CD4-positive, alpha-beta memory T cell (primary cell): ENCODE results near the gene MYO18A. TPM values are rescaled to one million over a fixed set of nuclear protein-coding genes. Genes with fewer than 3 reads are reported as not detected.

Experiments
- CTCF ChIA-PET: fragments of 350-600 bp; sonication (Branson Sonifier 250); formaldehyde crosslinking; loops from one replicate; lab custom pipeline; 2021; ENCODE audit warnings: inconsistent platforms; ENCODE audit not compliant: partially characterized antibody; lab: Charles Lee
- POLR2A ChIA-PET: fragments of 350-600 bp; sonication (Branson Sonifier 250); formaldehyde crosslinking; loops from one replicate; lab custom pipeline; 2021; ENCODE audit not compliant: partially characterized antibody; lab: Charles Lee
- DNase-seq, 5 donors: peaks; one replicate each; pipeline versions ENCODE4 v3.0.0 to v3.0.0-alpha.2; 2020 to 2022; ENCODE audit warnings: mixed read lengths in 1 of 5
- H3K27ac ChIP-seq: one replicate; pipeline ENCODE4 v1.7.0; 2013; ENCODE audit warnings: low read depth, low read length
- H3K27me3 ChIP-seq: 2 replicates; pipeline ENCODE4 v1.7.0; 2013; ENCODE audit warnings: mild to moderate bottlenecking, low read length, moderate library complexity; ENCODE audit not compliant: insufficient read depth
- H3K36me3 ChIP-seq: 2 replicates; pipeline ENCODE4 v1.7.0; 2013; ENCODE audit warnings: mild to moderate bottlenecking, low read length, moderate library complexity; ENCODE audit not compliant: insufficient read depth
- H3K4me1 ChIP-seq: 2 replicates; pipeline ENCODE4 v1.7.0; 2013; ENCODE audit warnings: mild to moderate bottlenecking, low read length, moderate library complexity; ENCODE audit not compliant: insufficient read depth
- H3K4me3 ChIP-seq, 2 donors: one replicate each; pipeline ENCODE4 v1.7.0; 2013; ENCODE audit warnings: low read length in 2 of 2, mild to moderate bottlenecking in 1 of 2
- H3K9me3 ChIP-seq, 2 donors: one replicate each; pipeline ENCODE4 v1.7.0; 2013; ENCODE audit warnings: low read length in 2 of 2, control low read depth in 1 of 2; ENCODE audit not compliant: control insufficient read depth in 1 of 2
- H3K27ac Mint-ChIP-seq, 7 donors: one replicate each; pipeline ENCODE4 v1.8.0; 2020 to 2021; ENCODE audit warnings: mixed read lengths in 7 of 7, mild to moderate bottlenecking in 6 of 7, inconsistent platforms in 3 of 7, moderate library complexity in 3 of 7
- H3K27me3 Mint-ChIP-seq, 2 donors: one replicate each; pipeline ENCODE4 v1.8.0; 2020 to 2021; ENCODE audit warnings: mixed read lengths in 2 of 2
- H3K36me3 Mint-ChIP-seq, 2 donors: one replicate each; pipeline ENCODE4 v1.8.0; 2020 to 2021; ENCODE audit warnings: mixed read lengths in 2 of 2, inconsistent platforms in 1 of 2, mild to moderate bottlenecking in 1 of 2
- H3K4me1 Mint-ChIP-seq, 4 donors: one replicate each; pipeline ENCODE4 v1.8.0; 2020 to 2021; ENCODE audit warnings: mixed read lengths in 4 of 4, mild to moderate bottlenecking in 1 of 4
- H3K4me3 Mint-ChIP-seq, 8 donors: one replicate each; pipeline ENCODE4 v1.8.0; 2020 to 2021; ENCODE audit warnings: mixed read lengths in 8 of 8, mild to moderate bottlenecking in 7 of 8, moderate library complexity in 6 of 8, inconsistent platforms in 3 of 8
- H3K9me3 Mint-ChIP-seq, 8 donors: one replicate each; pipeline ENCODE4 v1.8.0; 2020 to 2021; ENCODE audit warnings: mixed read lengths in 8 of 8, mild to moderate bottlenecking in 5 of 8, inconsistent platforms in 3 of 8, moderate library complexity in 1 of 8
- intact Hi-C: fragments of 100-400 bp; cut with micrococcal nuclease; formaldehyde crosslinking; loops from one replicate; pipeline ENCODE4 v1.15.1; 2023
- polyA plus RNA-seq, 2 donors: library from polyadenylated mRNA; unstranded; fragments of 300-500 nt; fragmentation: Illumina TruSeq; gene quantifications; one replicate each; pipeline ENCODE4 v1.2.3, GENCODE V29; 2021
- total RNA-seq, 2 experiments: library from RNA; stranded (reverse); gene quantifications; one replicate each; pipeline ENCODE4 v1.2.3, GENCODE V29; 2021

Gene MYO18A
- total and polyA plus RNA-seq, 4 experiments from 2014 or later: 6.0 to 136 (median 89.5) TPM

GRCh38 chr17:29045026-29045425, 135.2 kb downstream of the MYO18A start:
- ChIA-PET POLR2A (no interaction called here), CTCF (no interaction called here)
- intact Hi-C loops: no loop called here
- no peak for DNase-seq
- H3K27me3 ChIP-seq: no peaks in the 10 kb centered on the region
- Mint-ChIP-seq H3K4me3 (no peak overlapping the region), H3K9me3 (peaks cover 0 to 3% (median 0%) of the 10 kb centered on the region in 8 donors), H3K27me3 (peaks cover 10 to 18% of the 10 kb centered on the region in 2 donors), H3K4me1 (no peaks in the 10 kb centered on the region), H3K36me3 (no peaks in the 10 kb centered on the region), H3K27ac (no peak overlapping the region)
- H3K9me3 ChIP-seq: no peaks in the 10 kb centered on the region
- H3K4me3 ChIP-seq: no peak overlapping the region
- H3K27ac ChIP-seq: no peak overlapping the region
- no peaks in the 10 kb centered on the region for H3K4me1 ChIP-seq
- H3K36me3 ChIP-seq: no peaks in the 10 kb centered on the region

GRCh38 chr17:29043539-29044145, 136.6 kb downstream of the MYO18A start:
- POLR2A ChIA-PET: no interaction called here
- Mint-ChIP-seq H3K36me3 (no peaks in the 10 kb centered on the region), H3K9me3 (peaks cover 0 to 3% (median 0%) of the 10 kb centered on the region in 8 donors), H3K4me3 (no peak overlapping the region), H3K27ac (no peak overlapping the region), H3K4me1 (no peaks in the 10 kb centered on the region), H3K27me3 (peaks cover 7 to 8% of the 10 kb centered on the region in 2 donors)
- DNase-seq: no peak
- H3K4me3 ChIP-seq: no peak overlapping the region
- intact Hi-C loops: no loop called here
- H3K4me1 ChIP-seq: no peaks in the 10 kb centered on the region
- no peak overlapping the region for H3K27ac ChIP-seq
- H3K9me3 ChIP-seq: no peaks in the 10 kb centered on the region
- H3K27me3 ChIP-seq: no peaks in the 10 kb centered on the region
- CTCF ChIA-PET: no interaction called here
- no peaks in the 10 kb centered on the region for H3K36me3 ChIP-seq

- H3K4me3 ChIP-seq: no peak within 1 kb of the TSS
- no peaks in the 10 kb centered on the region for H3K4me1 Mint-ChIP-seq
- no peaks in the 10 kb centered on the region for H3K9me3 ChIP-seq
- H3K27me3 ChIP-seq: no peaks in the 10 kb centered on the region
- H3K4me1 ChIP-seq: no peaks in the 10 kb centered on the region
- no peak within 1 kb of the TSS for H3K4me3 Mint-ChIP-seq
- POLR2A ChIA-PET: no interaction called here
- H3K36me3 ChIP-seq: no peaks in the 10 kb centered on the region
- no peak within 1 kb of the TSS for H3K27ac ChIP-seq
- peaks cover 0 to 3% (median 0%) of the 10 kb centered on the region in 8 donors for H3K9me3 Mint-ChIP-seq
- CTCF ChIA-PET: no interaction called here
- peaks cover 6 to 7% of the 10 kb centered on the region in 2 donors for H3K27me3 Mint-ChIP-seq
- no peak within 1 kb of the TSS for H3K27ac Mint-ChIP-seq
- H3K36me3 Mint-ChIP-seq: no peaks in the 10 kb centered on the region
- no peak for DNase-seq
- intact Hi-C loops: no loop called here
These were observed 137.3 kb downstream of the MYO18A start, which contains the start of gene PIPOX for GRCh38 chr17:29042679-29043538. TSS of gene PIPOX (plus strand) at chr17:29043141. CDS start at chr17:29043226, 85 bp downstream.

- Histone ChIP-seq H3K27me3 (no peaks in the 10 kb centered on the region), H3K36me3 (no peaks in the 10 kb centered on the region), H3K27ac (no peak overlapping the region), H3K4me3 (no peak overlapping the region), H3K4me1 (no peaks in the 10 kb centered on the region), H3K9me3 (no peaks in the 10 kb centered on the region)
- no peak overlapping the region for H3K4me3 Mint-ChIP-seq
- intact Hi-C loops: no loop called here
- no peak overlapping the region for H3K27ac Mint-ChIP-seq
- H3K27me3 Mint-ChIP-seq: peaks cover 4 to 5% of the 10 kb centered on the region in 2 donors
- POLR2A ChIA-PET: no interaction called here
- DNase-seq: no peak
- no peaks in the 10 kb centered on the region for H3K4me1 Mint-ChIP-seq
- no peaks in the 10 kb centered on the region for H3K36me3 Mint-ChIP-seq
- CTCF ChIA-PET: no interaction called here
- H3K9me3 Mint-ChIP-seq: peaks cover 0 to 3% (median 0%) of the 10 kb centered on the region in 8 donors
These were observed 138.0 kb downstream of the MYO18A start for GRCh38 chr17:29042026-29042678.

- H3K36me3 ChIP-seq: no peaks in the 10 kb centered on the region
- intact Hi-C loops: no loop called here
- no peaks in the 10 kb centered on the region for H3K9me3 ChIP-seq
- CTCF ChIA-PET: no interaction called here
- H3K4me3 ChIP-seq: no peak overlapping the region
- DNase-seq: no peak
- Mint-ChIP-seq H3K9me3 (peaks cover 0 to 3% (median 0%) of the 10 kb centered on the region in 8 donors), H3K27me3 (peaks cover 2 to 5% of the 10 kb centered on the region in 2 donors), H3K4me1 (no peaks in the 10 kb centered on the region), H3K4me3 (no peak overlapping the region), H3K27ac (no peak overlapping the region), H3K36me3 (no peaks in the 10 kb centered on the region)
- H3K4me1 ChIP-seq: no peaks in the 10 kb centered on the region
- no peaks in the 10 kb centered on the region for H3K27me3 ChIP-seq
- no peak overlapping the region for H3K27ac ChIP-seq
- POLR2A ChIA-PET: no interaction called here
These were observed 138.6 kb downstream of the MYO18A start for GRCh38 chr17:29041571-29041970.

GRCh38 chr17:29041091-29041490, 139.1 kb downstream of the MYO18A start:
- CTCF ChIA-PET: no interaction called here
- Mint-ChIP-seq H3K9me3 (peaks cover 0 to 3% (median 0%) of the 10 kb centered on the region in 8 donors), H3K27ac (no peak overlapping the region), H3K36me3 (no peaks in the 10 kb centered on the region), H3K4me3 (no peak overlapping the region), H3K27me3 (peaks cover 2 to 7% of the 10 kb centered on the region in 2 donors), H3K4me1 (no peaks in the 10 kb centered on the region)
- Histone ChIP-seq H3K27me3 (no peaks in the 10 kb centered on the region), H3K36me3 (no peaks in the 10 kb centered on the region), H3K4me1 (no peaks in the 10 kb centered on the region), H3K4me3 (no peak overlapping the region), H3K27ac (no peak overlapping the region), H3K9me3 (no peaks in the 10 kb centered on the region)
- intact Hi-C loops: no loop called here
- no peak for DNase-seq
- POLR2A ChIA-PET: no interaction called here
